ENCODE measurements around the gene GCH1.

- TF ChIP-seq POLR2A (IDR thresholded peaks at IDR 0.05) (no peak), CTCF (IDR thresholded peaks at IDR 0.05) (no peak), EP300 (IDR thresholded peaks at IDR 0.05) (no peak)
Measured at GRCh38 chr14:54854181-54854580, 48.4 kb downstream of the GCH1 start.

Data from tibial nerve (tissue), 4 donors.